GM23338 (cell line): ENCODE measurements around the gene FILIP1L. TPM values are rescaled to one million over a fixed set of nuclear protein-coding genes. Genes with fewer than 3 reads are reported as not detected.

Experiments
- ATAC-seq: fragments of 200-7000 bp; cut with Tn5 transposase; 3 replicates; pipeline ENCODE4 v1.9.1; 2020
- DNase-seq: peaks from one replicate; pipeline ENCODE4 v3.0.0-alpha.2; 2015; ENCODE audit warnings: low spot score
- H2AFZ ChIP-seq: fragments of 200-600 bp; sonication (generic); 2 replicates; pipeline ENCODE4 v1.8.0; 2016; ENCODE audit warnings: antibody characterized with exemption, mild to moderate bottlenecking, moderate library complexity
- H3F3A ChIP-seq: fragments of 200-600 bp; sonication (generic); replicated peaks from 2 replicates; pipeline ENCODE4 v1.8.0; 2017; ENCODE audit warnings: antibody characterized with exemption, mixed run types, low read depth
- H3K27ac ChIP-seq: fragments of 200-600 bp; sonication (generic); 2 replicates; pipeline ENCODE4 v1.6.1; 2016; ENCODE audit warnings: low read depth
- H3K27me3 ChIP-seq: fragments of 200-600 bp; sonication (generic); 2 replicates; pipeline ENCODE4 v1.8.0; 2016; ENCODE audit warnings: mild to moderate bottlenecking, mixed run types, moderate library complexity; ENCODE audit not compliant: insufficient read depth
- H3K36me3 ChIP-seq: fragments of 200-600 bp; sonication (generic); 2 replicates; pipeline ENCODE4 v1.8.0; 2016; ENCODE audit warnings: mild to moderate bottlenecking; ENCODE audit not compliant: insufficient read depth
- H3K4me1 ChIP-seq: fragments of 200-600 bp; sonication (generic); 2 replicates; pipeline ENCODE4 v1.8.0; 2016; ENCODE audit warnings: mild to moderate bottlenecking, moderate library complexity; ENCODE audit not compliant: insufficient read depth
- H3K4me2 ChIP-seq: fragments of 200-600 bp; sonication (generic); 2 replicates; pipeline ENCODE4 v1.7.1; 2017; ENCODE audit warnings: mixed run types
- H3K4me3 ChIP-seq: fragments of 200-600 bp; sonication (generic); 2 replicates; pipeline ENCODE4 v1.6.1; 2016; ENCODE audit warnings: mixed run types
- H3K79me2 ChIP-seq: fragments of 200-600 bp; sonication (generic); replicated peaks from 2 replicates; pipeline ENCODE4 v1.8.0; 2017; ENCODE audit warnings: mild to moderate bottlenecking; ENCODE audit not compliant: insufficient read depth
- H3K9me2 ChIP-seq: fragments of 200-600 bp; sonication (generic); 2 replicates; pipeline ENCODE4 v1.8.0; 2017; ENCODE audit not compliant: insufficient read depth
- H4K20me1 ChIP-seq: fragments of 200-600 bp; sonication (generic); replicated peaks from 2 replicates; pipeline ENCODE4 v1.8.0; 2017; ENCODE audit warnings: mild to moderate bottlenecking; ENCODE audit not compliant: insufficient read depth
- H3K27ac Mint-ChIP-seq: 2 replicates; pipeline ENCODE4 v1.8.0; 2020; ENCODE audit warnings: inconsistent platforms, mild to moderate bottlenecking, moderate library complexity, mixed read lengths
- H3K27me3 Mint-ChIP-seq: 3 replicates; pipeline ENCODE4 v1.8.0; 2022; ENCODE audit warnings: low read depth, mild to moderate bottlenecking, moderate library complexity, mixed read lengths, inconsistent platforms; ENCODE audit not compliant: insufficient read depth, poor library complexity
- H3K36me3 Mint-ChIP-seq: 3 replicates; pipeline ENCODE4 v1.8.0; 2021; ENCODE audit warnings: low read depth, mild to moderate bottlenecking, inconsistent platforms, moderate library complexity, mixed read lengths
- H3K4me1 Mint-ChIP-seq: 3 replicates; pipeline ENCODE4 v1.8.0; 2020; ENCODE audit warnings: mild to moderate bottlenecking, inconsistent platforms, mixed read lengths
- H3K4me3 Mint-ChIP-seq: 3 replicates; pipeline ENCODE4 v1.8.0; 2021; ENCODE audit warnings: moderate library complexity, mild to moderate bottlenecking, inconsistent platforms, mixed read lengths
- H3K9me3 Mint-ChIP-seq: 3 replicates; pipeline ENCODE4 v1.8.0; 2020; ENCODE audit warnings: moderate library complexity, mild to moderate bottlenecking, inconsistent platforms, mixed read lengths
- CREB1 ChIP-seq: fragments of 250-450 bp; sonication (Bioruptor Pico); IDR thresholded peaks from 2 replicates; pipeline ENCODE4 v1.5.0; 2020; ENCODE audit warnings: low read depth, mild to moderate bottlenecking, moderate library complexity
- STAT1 ChIP-seq: IDR thresholded peaks from one replicate; pipeline ENCODE4 v1.6.1; 2016; ENCODE audit warnings: antibody characterized with exemption; ENCODE audit not compliant: unreplicated experiment
- ZNF114 ChIP-seq: fragments of 250-450 bp; sonication (Bioruptor Pico); IDR thresholded peaks from 2 replicates; pipeline ENCODE4 v1.5.0; 2020; ENCODE audit warnings: mild to moderate bottlenecking, moderate library complexity
- ZNF331 ChIP-seq: fragments of 250-450 bp; sonication (Bioruptor Pico); IDR thresholded peaks from 2 replicates; pipeline ENCODE4 v1.5.0; 2020; ENCODE audit warnings: low read depth, mild to moderate bottlenecking, moderate library complexity
- polyA plus RNA-seq: library from polyadenylated mRNA; unstranded; fragments of >200 nt; fragmentation: Nextera tagmentation; extraction: Ambion mirVana; gene quantifications from 2 replicates; pipeline ENCODE4 v1.2.1, GENCODE V29; 2016
- total RNA-seq: library from RNA; depleted of rRNA; stranded (reverse); fragments of >200 nt; shearing (Covaris generic); gene quantifications from 2 replicates; pipeline ENCODE4 v1.2.3, GENCODE V29; 2014
- TF ChIP-seq, protein P1 (sequence below): fragments of 250-450 bp; sonication (Bioruptor Pico); IDR thresholded peaks from 2 replicates; pipeline ENCODE4 v1.5.0; 2020; ENCODE audit warnings: mild to moderate bottlenecking, moderate library complexity
- TF ChIP-seq, protein P2 (sequence below): IDR thresholded peaks from one replicate; pipeline ENCODE4 v1.6.1; 2018; ENCODE audit warnings: antibody characterized with exemption; ENCODE audit not compliant: unreplicated experiment
- TF ChIP-seq, protein P3 (sequence below), 2 experiments: fragments of 200-600 bp in 1 of 2; sonication (generic) in 1 of 2; conservative IDR thresholded peaks; 2 replicates each; pipeline versions ENCODE4 v1.5.1 to v1.6.1; 2016 to 2017; ENCODE audit warnings: antibody characterized with exemption in 2 of 2, low read depth in 2 of 2, mild to moderate bottlenecking in 2 of 2, moderate library complexity in 1 of 2
- TF ChIP-seq, protein P4 (sequence below): IDR thresholded peaks from 2 replicates; pipeline ENCODE4 v1.6.1; 2016; ENCODE audit warnings: antibody characterized with exemption

The FILIP1L gene
- total and polyA plus RNA-seq, 2 experiments from 2014 or later, result 1.6 TPM; not detected in 1

DNA sequence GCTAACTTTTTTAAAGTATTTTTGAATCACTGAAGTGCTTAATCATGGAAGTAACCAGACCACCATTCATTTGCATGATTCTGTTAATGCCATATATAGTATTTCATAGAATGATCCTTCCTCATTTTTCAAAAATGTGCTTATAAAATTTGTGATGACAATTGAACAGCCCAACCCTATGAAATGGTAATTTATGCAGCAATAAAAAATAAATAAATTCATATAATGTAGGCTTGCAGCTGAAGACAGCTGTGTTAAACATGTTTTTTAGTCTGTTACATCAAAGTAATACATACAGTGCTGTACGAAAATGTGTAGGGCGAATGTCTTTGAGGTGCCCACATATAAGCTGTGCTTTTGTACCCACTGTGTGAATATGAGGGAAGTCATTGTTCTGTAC is 131.7 kb downstream of the FILIP1L start (continued):
- TF ChIP-seq, protein P1, sequence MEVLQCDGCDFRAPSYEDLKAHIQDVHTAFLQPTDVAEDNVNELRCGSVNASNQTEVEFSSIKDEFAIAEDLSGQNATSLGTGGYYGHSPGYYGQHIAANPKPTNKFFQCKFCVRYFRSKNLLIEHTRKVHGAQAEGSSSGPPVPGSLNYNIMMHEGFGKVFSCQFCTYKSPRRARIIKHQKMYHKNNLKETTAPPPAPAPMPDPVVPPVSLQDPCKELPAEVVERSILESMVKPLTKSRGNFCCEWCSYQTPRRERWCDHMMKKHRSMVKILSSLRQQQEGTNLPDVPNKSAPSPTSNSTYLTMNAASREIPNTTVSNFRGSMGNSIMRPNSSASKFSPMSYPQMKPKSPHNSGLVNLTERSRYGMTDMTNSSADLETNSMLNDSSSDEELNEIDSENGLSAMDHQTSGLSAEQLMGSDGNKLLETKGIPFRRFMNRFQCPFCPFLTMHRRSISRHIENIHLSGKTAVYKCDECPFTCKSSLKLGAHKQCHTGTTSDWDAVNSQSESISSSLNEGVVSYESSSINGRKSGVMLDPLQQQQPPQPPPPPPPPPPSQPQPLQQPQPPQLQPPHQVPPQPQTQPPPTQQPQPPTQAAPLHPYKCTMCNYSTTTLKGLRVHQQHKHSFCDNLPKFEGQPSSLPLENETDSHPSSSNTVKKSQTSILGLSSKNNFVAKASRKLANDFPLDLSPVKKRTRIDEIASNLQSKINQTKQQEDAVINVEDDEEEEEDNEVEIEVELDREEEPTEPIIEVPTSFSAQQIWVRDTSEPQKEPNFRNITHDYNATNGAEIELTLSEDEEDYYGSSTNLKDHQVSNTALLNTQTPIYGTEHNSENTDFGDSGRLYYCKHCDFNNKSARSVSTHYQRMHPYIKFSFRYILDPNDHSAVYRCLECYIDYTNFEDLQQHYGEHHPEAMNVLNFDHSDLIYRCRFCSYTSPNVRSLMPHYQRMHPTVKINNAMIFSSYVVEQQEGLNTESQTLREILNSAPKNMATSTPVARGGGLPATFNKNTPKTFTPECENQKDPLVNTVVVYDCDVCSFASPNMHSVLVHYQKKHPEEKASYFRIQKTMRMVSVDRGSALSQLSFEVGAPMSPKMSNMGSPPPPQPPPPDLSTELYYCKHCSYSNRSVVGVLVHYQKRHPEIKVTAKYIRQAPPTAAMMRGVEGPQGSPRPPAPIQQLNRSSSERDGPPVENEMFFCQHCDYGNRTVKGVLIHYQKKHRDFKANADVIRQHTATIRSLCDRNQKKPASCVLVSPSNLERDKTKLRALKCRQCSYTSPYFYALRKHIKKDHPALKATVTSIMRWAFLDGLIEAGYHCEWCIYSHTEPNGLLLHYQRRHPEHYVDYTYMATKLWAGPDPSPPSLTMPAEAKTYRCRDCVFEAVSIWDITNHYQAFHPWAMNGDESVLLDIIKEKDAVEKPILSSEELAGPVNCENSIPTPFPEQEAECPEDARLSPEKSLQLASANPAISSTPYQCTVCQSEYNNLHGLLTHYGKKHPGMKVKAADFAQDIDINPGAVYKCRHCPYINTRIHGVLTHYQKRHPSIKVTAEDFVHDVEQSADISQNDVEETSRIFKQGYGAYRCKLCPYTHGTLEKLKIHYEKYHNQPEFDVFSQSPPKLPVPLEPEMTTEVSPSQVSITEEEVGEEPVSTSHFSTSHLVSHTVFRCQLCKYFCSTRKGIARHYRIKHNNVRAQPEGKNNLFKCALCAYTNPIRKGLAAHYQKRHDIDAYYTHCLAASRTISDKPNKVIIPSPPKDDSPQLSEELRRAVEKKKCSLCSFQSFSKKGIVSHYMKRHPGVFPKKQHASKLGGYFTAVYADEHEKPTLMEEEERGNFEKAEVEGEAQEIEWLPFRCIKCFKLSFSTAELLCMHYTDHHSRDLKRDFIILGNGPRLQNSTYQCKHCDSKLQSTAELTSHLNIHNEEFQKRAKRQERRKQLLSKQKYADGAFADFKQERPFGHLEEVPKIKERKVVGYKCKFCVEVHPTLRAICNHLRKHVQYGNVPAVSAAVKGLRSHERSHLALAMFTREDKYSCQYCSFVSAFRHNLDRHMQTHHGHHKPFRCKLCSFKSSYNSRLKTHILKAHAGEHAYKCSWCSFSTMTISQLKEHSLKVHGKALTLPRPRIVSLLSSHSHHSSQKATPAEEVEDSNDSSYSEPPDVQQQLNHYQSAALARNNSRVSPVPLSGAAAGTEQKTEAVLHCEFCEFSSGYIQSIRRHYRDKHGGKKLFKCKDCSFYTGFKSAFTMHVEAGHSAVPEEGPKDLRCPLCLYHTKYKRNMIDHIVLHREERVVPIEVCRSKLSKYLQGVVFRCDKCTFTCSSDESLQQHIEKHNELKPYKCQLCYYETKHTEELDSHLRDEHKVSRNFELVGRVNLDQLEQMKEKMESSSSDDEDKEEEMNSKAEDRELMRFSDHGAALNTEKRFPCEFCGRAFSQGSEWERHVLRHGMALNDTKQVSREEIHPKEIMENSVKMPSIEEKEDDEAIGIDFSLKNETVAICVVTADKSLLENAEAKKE (CRISPR knock-in tag), result no peak
- TF ChIP-seq ZNF114, result no peak
- TF ChIP-seq ZNF331 (CRISPR knock-in tag), result no peak
- no peak for TF ChIP-seq STAT1
- TF ChIP-seq, protein P2, sequence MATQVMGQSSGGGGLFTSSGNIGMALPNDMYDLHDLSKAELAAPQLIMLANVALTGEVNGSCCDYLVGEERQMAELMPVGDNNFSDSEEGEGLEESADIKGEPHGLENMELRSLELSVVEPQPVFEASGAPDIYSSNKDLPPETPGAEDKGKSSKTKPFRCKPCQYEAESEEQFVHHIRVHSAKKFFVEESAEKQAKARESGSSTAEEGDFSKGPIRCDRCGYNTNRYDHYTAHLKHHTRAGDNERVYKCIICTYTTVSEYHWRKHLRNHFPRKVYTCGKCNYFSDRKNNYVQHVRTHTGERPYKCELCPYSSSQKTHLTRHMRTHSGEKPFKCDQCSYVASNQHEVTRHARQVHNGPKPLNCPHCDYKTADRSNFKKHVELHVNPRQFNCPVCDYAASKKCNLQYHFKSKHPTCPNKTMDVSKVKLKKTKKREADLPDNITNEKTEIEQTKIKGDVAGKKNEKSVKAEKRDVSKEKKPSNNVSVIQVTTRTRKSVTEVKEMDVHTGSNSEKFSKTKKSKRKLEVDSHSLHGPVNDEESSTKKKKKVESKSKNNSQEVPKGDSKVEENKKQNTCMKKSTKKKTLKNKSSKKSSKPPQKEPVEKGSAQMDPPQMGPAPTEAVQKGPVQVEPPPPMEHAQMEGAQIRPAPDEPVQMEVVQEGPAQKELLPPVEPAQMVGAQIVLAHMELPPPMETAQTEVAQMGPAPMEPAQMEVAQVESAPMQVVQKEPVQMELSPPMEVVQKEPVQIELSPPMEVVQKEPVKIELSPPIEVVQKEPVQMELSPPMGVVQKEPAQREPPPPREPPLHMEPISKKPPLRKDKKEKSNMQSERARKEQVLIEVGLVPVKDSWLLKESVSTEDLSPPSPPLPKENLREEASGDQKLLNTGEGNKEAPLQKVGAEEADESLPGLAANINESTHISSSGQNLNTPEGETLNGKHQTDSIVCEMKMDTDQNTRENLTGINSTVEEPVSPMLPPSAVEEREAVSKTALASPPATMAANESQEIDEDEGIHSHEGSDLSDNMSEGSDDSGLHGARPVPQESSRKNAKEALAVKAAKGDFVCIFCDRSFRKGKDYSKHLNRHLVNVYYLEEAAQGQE, result no peak

DNA sequence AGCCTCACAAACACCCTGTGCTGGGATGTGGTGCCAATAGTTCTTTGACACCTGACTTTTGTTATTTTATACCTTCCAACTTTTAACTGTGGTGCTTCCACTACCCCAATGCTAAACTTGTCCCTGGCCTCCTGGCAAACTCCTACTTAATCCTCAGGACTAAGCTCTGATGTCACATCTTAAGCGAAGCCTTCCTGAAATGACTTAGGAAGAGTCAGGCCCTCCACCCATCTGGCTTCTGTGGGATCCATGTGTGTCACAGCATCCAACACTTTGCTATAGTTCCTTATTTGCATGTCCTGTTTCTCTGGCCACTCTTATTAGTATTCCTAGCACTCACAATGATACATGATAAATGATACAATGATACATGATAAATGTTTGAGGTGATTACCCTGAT is 133.2 kb downstream of the FILIP1L start:
- ATAC-seq, result no peak
- TF ChIP-seq CREB1 (CRISPR knock-in tag), result no peak
- no peak for TF ChIP-seq STAT1
- TF ChIP-seq, protein P3, sequence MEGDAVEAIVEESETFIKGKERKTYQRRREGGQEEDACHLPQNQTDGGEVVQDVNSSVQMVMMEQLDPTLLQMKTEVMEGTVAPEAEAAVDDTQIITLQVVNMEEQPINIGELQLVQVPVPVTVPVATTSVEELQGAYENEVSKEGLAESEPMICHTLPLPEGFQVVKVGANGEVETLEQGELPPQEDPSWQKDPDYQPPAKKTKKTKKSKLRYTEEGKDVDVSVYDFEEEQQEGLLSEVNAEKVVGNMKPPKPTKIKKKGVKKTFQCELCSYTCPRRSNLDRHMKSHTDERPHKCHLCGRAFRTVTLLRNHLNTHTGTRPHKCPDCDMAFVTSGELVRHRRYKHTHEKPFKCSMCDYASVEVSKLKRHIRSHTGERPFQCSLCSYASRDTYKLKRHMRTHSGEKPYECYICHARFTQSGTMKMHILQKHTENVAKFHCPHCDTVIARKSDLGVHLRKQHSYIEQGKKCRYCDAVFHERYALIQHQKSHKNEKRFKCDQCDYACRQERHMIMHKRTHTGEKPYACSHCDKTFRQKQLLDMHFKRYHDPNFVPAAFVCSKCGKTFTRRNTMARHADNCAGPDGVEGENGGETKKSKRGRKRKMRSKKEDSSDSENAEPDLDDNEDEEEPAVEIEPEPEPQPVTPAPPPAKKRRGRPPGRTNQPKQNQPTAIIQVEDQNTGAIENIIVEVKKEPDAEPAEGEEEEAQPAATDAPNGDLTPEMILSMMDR (conservative IDR thresholded peaks at IDR 0.05; ENCODE audit: low read depth in 2 of 2), result no peak
- TF ChIP-seq, protein P4, sequence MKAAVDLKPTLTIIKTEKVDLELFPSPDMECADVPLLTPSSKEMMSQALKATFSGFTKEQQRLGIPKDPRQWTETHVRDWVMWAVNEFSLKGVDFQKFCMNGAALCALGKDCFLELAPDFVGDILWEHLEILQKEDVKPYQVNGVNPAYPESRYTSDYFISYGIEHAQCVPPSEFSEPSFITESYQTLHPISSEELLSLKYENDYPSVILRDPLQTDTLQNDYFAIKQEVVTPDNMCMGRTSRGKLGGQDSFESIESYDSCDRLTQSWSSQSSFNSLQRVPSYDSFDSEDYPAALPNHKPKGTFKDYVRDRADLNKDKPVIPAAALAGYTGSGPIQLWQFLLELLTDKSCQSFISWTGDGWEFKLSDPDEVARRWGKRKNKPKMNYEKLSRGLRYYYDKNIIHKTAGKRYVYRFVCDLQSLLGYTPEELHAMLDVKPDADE, result no peak
- Histone ChIP-seq H3F3A (no peaks in the 10 kb centered on the region), H3K4me3 (no peak overlapping the region), H2AFZ (no peak overlapping the region), H3K4me1 (no peaks in the 10 kb centered on the region), H4K20me1 (peaks cover 4% of the 10 kb centered on the region; the same call in 1 of the 2 replicates), H3K27me3 (no peaks in the 10 kb centered on the region), H3K27ac (no peak overlapping the region), H3K36me3 (no peaks in the 10 kb centered on the region), H3K4me2 (no peak overlapping the region), H3K79me2 (no peaks in the 10 kb centered on the region; the same call in 1 of the 2 replicates), H3K9me2 (no peaks in the 10 kb centered on the region; the same call in 1 of the 2 replicates)
- peaks cover 4% of the 10 kb centered on the region; the same call in 1 of the 3 replicates for H3K36me3 Mint-ChIP-seq
- 0 out of 3 replicates have a peak, but pooled peaks cover 2% of the 10 kb centered on the region for H3K4me1 Mint-ChIP-seq
- no peak overlapping the region for H3K4me3 Mint-ChIP-seq
- H3K27me3 Mint-ChIP-seq, result no peaks in the 10 kb centered on the region
- no peak for DNase-seq
- no peak overlapping the region for H3K27ac Mint-ChIP-seq
- no peaks in the 10 kb centered on the region for H3K9me3 Mint-ChIP-seq
